ENCODE data around the gene NANP. TPM values are rescaled to one million over a fixed set of nuclear protein-coding genes. Genes with fewer than 3 reads are reported as not detected.

The NANP gene
- total and polyA plus RNA-seq, 2 of the 13 experiments (the other 11 are each of a cell fraction or from before 2014, with no cell fraction given) = 8.9 to 21.5 TPM

DNA sequence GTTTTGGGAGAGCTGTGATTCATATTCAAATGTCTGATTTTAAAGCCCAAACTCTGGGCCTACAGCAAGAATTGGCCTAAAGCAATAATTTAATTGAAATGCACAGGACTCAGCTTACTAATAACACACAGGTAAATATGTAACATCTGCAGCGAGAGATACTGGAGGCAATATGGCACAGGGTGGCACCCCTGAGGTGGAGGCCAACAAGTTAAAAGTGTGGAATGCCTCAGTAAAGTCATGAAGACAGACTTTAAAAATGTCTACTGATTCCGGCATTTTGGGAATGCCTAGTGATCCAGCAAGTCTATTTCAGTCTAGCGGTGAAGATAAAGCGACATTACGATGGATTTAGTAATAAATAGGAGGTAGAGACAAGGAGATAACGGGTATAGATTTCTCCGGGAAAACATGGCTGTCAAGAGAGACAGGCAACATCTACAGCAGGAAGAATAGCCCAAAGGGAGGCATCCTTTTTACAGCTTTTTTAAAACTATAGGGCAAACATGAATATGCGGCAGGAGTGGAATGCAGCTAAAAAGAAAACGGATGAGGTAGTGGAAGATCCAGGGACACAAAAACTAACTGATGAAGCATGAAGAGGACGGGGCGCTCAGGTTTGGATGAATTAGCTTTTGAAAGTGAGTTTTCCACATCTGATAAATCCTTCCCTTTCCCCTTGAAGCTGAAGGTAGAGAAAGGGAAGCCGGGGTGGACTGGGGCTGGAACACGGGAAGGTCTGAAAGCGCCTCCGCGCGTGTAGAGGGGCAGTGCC lies 1.2 kb downstream of the NANP start (continued):
- no peak for TF ChIP-seq TCF7L2 (IDR thresholded peaks at IDR 0.05; ENCODE audit: low read depth, low read length)
- TF ChIP-seq NCOA5 (CRISPR knock-in tag; IDR thresholded peaks at IDR 0.05) = no peak
- TF ChIP-seq, protein P1, sequence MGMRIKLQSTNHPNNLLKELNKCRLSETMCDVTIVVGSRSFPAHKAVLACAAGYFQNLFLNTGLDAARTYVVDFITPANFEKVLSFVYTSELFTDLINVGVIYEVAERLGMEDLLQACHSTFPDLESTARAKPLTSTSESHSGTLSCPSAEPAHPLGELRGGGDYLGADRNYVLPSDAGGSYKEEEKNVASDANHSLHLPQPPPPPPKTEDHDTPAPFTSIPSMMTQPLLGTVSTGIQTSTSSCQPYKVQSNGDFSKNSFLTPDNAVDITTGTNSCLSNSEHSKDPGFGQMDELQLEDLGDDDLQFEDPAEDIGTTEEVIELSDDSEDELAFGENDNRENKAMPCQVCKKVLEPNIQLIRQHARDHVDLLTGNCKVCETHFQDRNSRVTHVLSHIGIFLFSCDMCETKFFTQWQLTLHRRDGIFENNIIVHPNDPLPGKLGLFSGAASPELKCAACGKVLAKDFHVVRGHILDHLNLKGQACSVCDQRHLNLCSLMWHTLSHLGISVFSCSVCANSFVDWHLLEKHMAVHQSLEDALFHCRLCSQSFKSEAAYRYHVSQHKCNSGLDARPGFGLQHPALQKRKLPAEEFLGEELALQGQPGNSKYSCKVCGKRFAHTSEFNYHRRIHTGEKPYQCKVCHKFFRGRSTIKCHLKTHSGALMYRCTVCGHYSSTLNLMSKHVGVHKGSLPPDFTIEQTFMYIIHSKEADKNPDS (CRISPR knock-in tag; IDR thresholded peaks at IDR 0.05) = no peak
- TF ChIP-seq PTBP1 (IDR thresholded peaks at IDR 0.05; ENCODE audit: low read depth, low read length, poor library complexity, severe bottlenecking) = no peak
- TF ChIP-seq ISX (CRISPR knock-in tag; conservative IDR thresholded peaks at IDR 0.05) = no peak
- 0 out of 2 replicates have a peak, but pooled peaks have one; percentile 56 for TF ChIP-seq ZFAT (CRISPR knock-in tag; conservative IDR thresholded peaks at IDR 0.05)
- TF ChIP-seq MBD4 (IDR thresholded peaks at IDR 0.05; ENCODE audit: borderline replicate concordance, low read length) = no peak
- no peak; the same call in 1 of the 2 replicates for TF ChIP-seq THAP7 (CRISPR knock-in tag; IDR thresholded peaks at IDR 0.05)
- no peak for TF ChIP-seq TEAD2 (CRISPR knock-in tag; IDR thresholded peaks at IDR 0.05)
- TF ChIP-seq ZFP37 (CRISPR knock-in tag; IDR thresholded peaks at IDR 0.05; ENCODE audit: borderline replicate concordance) = no peak; the same call in 1 of the 2 replicates
- no peak for TF ChIP-seq ZNF550 (CRISPR knock-in tag; IDR thresholded peaks at IDR 0.05; ENCODE audit: borderline replicate concordance)
- TF ChIP-seq, protein P2, sequence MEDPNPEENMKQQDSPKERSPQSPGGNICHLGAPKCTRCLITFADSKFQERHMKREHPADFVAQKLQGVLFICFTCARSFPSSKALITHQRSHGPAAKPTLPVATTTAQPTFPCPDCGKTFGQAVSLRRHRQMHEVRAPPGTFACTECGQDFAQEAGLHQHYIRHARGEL (CRISPR knock-in tag; IDR thresholded peaks at IDR 0.05) = no peak
- no peak for TF ChIP-seq LCORL (IDR thresholded peaks at IDR 0.05)
- TF ChIP-seq LCORL (CRISPR knock-in tag; IDR thresholded peaks at IDR 0.05) = 0 out of 2 replicates have a peak, but pooled peaks have one; percentile 19
- TF ChIP-seq ONECUT2 (CRISPR knock-in tag; IDR thresholded peaks at IDR 0.05) = peak; percentile 9; the same call in 1 of the 2 replicates
- no peak for TF ChIP-seq NAIF1 (CRISPR knock-in tag; IDR thresholded peaks at IDR 0.05; ENCODE audit: borderline replicate concordance)
- TF ChIP-seq GATA4 (IDR thresholded peaks at IDR 0.05; ENCODE audit: borderline replicate concordance, low read depth) = no peak
- TF ChIP-seq RARA (CRISPR knock-in tag; IDR thresholded peaks at IDR 0.05) = no peak
- TF ChIP-seq, protein P3, sequence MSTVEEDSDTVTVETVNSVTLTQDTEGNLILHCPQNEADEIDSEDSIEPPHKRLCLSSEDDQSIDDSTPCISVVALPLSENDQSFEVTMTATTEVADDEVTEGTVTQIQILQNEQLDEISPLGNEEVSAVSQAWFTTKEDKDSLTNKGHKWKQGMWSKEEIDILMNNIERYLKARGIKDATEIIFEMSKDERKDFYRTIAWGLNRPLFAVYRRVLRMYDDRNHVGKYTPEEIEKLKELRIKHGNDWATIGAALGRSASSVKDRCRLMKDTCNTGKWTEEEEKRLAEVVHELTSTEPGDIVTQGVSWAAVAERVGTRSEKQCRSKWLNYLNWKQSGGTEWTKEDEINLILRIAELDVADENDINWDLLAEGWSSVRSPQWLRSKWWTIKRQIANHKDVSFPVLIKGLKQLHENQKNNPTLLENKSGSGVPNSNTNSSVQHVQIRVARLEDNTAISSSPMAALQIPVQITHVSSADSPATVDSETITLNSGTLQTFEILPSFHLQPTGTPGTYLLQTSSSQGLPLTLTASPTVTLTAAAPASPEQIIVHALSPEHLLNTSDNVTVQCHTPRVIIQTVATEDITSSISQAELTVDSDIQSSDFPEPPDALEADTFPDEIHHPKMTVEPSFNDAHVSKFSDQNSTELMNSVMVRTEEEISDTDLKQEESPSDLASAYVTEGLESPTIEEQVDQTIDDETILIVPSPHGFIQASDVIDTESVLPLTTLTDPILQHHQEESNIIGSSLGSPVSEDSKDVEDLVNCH (CRISPR knock-in tag; IDR thresholded peaks at IDR 0.05) = no peak
- TF ChIP-seq ZSCAN9 (CRISPR knock-in tag; IDR thresholded peaks at IDR 0.05; ENCODE audit: borderline replicate concordance) = peak; percentile 23; the same call in 1 of the 2 replicates
- TF ChIP-seq, protein P4, sequence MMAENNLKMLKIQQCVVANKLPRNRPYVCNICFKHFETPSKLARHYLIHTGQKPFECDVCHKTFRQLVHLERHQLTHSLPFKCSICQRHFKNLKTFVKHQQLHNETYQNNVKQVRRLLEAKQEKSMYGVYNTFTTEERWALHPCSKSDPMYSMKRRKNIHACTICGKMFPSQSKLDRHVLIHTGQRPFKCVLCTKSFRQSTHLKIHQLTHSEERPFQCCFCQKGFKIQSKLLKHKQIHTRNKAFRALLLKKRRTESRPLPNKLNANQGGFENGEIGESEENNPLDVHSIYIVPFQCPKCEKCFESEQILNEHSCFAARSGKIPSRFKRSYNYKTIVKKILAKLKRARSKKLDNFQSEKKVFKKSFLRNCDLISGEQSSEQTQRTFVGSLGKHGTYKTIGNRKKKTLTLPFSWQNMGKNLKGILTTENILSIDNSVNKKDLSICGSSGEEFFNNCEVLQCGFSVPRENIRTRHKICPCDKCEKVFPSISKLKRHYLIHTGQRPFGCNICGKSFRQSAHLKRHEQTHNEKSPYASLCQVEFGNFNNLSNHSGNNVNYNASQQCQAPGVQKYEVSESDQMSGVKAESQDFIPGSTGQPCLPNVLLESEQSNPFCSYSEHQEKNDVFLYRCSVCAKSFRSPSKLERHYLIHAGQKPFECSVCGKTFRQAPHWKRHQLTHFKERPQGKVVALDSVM (CRISPR knock-in tag; IDR thresholded peaks at IDR 0.05) = peak; percentile 62; the same call in 1 of the 2 replicates
- TF ChIP-seq ZNF329 (CRISPR knock-in tag; IDR thresholded peaks at IDR 0.05; ENCODE audit: low read depth) = no peak
- no peak for TF ChIP-seq ARNT (IDR thresholded peaks at IDR 0.05)

All from HepG2 (cell line).